ENCODE data around the gene MVB12B.

- TF ChIP-seq, protein P1, sequence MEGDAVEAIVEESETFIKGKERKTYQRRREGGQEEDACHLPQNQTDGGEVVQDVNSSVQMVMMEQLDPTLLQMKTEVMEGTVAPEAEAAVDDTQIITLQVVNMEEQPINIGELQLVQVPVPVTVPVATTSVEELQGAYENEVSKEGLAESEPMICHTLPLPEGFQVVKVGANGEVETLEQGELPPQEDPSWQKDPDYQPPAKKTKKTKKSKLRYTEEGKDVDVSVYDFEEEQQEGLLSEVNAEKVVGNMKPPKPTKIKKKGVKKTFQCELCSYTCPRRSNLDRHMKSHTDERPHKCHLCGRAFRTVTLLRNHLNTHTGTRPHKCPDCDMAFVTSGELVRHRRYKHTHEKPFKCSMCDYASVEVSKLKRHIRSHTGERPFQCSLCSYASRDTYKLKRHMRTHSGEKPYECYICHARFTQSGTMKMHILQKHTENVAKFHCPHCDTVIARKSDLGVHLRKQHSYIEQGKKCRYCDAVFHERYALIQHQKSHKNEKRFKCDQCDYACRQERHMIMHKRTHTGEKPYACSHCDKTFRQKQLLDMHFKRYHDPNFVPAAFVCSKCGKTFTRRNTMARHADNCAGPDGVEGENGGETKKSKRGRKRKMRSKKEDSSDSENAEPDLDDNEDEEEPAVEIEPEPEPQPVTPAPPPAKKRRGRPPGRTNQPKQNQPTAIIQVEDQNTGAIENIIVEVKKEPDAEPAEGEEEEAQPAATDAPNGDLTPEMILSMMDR (IDR thresholded peaks at IDR 0.05): no peak
- no peak for TF ChIP-seq POLR2AphosphoS5 (IDR thresholded peaks at IDR 0.05)
Measured at GRCh38 chr9:126334721-126335621, 8.3 kb downstream of the MVB12B start.
